HL-60 (cell line): ENCODE measurements around the gene CFAP58.
A peak's percentile ranks its signal among the peaks of the same experiment; 100 is the strongest.

Source experiments
- DNase-seq, 2 experiments: peaks; one replicate each; pipeline ENCODE4 v3.0.0-alpha.2; 2010 to 2020; ENCODE audit warnings: low read depth in 1 of 2, low spot score in 1 of 2
- H3K27ac ChIP-seq: fragments of 250-450 bp; sonication (Bioruptor Pico); replicated peaks from 2 replicates; pipeline ENCODE4 v1.5.1; 2020; ENCODE audit warnings: mild to moderate bottlenecking, moderate library complexity
- H3K27me3 ChIP-seq: fragments of 250-450 bp; sonication (Bioruptor Pico); 2 replicates; pipeline ENCODE4 v1.5.1; 2021; ENCODE audit warnings: mild to moderate bottlenecking, moderate library complexity; ENCODE audit not compliant: insufficient read depth, poor library complexity, severe bottlenecking
- H3K4me3 ChIP-seq: replicated peaks from 2 replicates; pipeline ENCODE4 v1.5.1; 2011; ENCODE audit warnings: mild to moderate bottlenecking, control low read depth, low read length; ENCODE audit not compliant: insufficient read depth
- GABPA ChIP-seq: IDR thresholded peaks from 2 replicates; pipeline ENCODE4 v1.6.1; 2012; ENCODE audit warnings: low read depth
- POLR2AphosphoS5 ChIP-seq: IDR thresholded peaks from 2 replicates; pipeline ENCODE4 v1.6.1; 2012; ENCODE audit warnings: low read depth
- SPI1 ChIP-seq: IDR thresholded peaks from 2 replicates; pipeline ENCODE4 v1.6.1; 2012; ENCODE audit warnings: low read depth, mild to moderate bottlenecking, borderline replicate concordance
- TF ChIP-seq, protein P1 (sequence below): IDR thresholded peaks from one replicate; pipeline ENCODE4 v1.5.1; 2011; ENCODE audit warnings: low read length, control low read depth, inconsistent platforms; ENCODE audit not compliant: insufficient read depth
- TF ChIP-seq, protein P2 (sequence below): IDR thresholded peaks from 2 replicates; pipeline ENCODE4 v1.6.1; 2012; ENCODE audit warnings: low read depth; ENCODE audit not compliant: insufficient replicate concordance

CFAP58 gene

DNA sequence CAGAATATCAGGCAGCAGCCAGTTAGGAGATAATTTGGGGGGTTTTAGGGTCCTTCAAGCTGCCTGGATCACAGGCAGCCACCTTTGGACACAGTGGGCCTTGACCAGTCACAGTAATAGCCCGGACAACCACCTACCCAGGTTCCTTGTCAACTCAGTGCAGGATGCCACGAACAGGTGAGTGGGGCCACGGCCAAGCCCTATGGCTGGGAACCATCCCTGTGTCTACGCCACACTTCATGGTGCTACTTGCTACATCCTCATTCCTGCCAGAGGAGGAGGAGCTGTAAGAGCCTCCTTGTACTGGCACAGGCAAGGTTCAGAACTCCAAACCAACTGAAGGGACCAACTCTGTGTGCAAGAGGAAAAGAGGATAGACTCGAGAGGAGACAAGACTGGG, 35.3 kb upstream of the CFAP58 start:
- no peak overlapping the region for H3K4me3 ChIP-seq
- no peak for DNase-seq
- TF ChIP-seq GABPA (no peak), SPI1 (no peak), POLR2AphosphoS5 (no peak)
- TF ChIP-seq, protein P1, sequence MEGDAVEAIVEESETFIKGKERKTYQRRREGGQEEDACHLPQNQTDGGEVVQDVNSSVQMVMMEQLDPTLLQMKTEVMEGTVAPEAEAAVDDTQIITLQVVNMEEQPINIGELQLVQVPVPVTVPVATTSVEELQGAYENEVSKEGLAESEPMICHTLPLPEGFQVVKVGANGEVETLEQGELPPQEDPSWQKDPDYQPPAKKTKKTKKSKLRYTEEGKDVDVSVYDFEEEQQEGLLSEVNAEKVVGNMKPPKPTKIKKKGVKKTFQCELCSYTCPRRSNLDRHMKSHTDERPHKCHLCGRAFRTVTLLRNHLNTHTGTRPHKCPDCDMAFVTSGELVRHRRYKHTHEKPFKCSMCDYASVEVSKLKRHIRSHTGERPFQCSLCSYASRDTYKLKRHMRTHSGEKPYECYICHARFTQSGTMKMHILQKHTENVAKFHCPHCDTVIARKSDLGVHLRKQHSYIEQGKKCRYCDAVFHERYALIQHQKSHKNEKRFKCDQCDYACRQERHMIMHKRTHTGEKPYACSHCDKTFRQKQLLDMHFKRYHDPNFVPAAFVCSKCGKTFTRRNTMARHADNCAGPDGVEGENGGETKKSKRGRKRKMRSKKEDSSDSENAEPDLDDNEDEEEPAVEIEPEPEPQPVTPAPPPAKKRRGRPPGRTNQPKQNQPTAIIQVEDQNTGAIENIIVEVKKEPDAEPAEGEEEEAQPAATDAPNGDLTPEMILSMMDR = no peak
- TF ChIP-seq, protein P2, sequence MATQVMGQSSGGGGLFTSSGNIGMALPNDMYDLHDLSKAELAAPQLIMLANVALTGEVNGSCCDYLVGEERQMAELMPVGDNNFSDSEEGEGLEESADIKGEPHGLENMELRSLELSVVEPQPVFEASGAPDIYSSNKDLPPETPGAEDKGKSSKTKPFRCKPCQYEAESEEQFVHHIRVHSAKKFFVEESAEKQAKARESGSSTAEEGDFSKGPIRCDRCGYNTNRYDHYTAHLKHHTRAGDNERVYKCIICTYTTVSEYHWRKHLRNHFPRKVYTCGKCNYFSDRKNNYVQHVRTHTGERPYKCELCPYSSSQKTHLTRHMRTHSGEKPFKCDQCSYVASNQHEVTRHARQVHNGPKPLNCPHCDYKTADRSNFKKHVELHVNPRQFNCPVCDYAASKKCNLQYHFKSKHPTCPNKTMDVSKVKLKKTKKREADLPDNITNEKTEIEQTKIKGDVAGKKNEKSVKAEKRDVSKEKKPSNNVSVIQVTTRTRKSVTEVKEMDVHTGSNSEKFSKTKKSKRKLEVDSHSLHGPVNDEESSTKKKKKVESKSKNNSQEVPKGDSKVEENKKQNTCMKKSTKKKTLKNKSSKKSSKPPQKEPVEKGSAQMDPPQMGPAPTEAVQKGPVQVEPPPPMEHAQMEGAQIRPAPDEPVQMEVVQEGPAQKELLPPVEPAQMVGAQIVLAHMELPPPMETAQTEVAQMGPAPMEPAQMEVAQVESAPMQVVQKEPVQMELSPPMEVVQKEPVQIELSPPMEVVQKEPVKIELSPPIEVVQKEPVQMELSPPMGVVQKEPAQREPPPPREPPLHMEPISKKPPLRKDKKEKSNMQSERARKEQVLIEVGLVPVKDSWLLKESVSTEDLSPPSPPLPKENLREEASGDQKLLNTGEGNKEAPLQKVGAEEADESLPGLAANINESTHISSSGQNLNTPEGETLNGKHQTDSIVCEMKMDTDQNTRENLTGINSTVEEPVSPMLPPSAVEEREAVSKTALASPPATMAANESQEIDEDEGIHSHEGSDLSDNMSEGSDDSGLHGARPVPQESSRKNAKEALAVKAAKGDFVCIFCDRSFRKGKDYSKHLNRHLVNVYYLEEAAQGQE = no peak
- H3K27me3 ChIP-seq = no peaks in the 10 kb centered on the region
- no peak overlapping the region for H3K27ac ChIP-seq

DNA sequence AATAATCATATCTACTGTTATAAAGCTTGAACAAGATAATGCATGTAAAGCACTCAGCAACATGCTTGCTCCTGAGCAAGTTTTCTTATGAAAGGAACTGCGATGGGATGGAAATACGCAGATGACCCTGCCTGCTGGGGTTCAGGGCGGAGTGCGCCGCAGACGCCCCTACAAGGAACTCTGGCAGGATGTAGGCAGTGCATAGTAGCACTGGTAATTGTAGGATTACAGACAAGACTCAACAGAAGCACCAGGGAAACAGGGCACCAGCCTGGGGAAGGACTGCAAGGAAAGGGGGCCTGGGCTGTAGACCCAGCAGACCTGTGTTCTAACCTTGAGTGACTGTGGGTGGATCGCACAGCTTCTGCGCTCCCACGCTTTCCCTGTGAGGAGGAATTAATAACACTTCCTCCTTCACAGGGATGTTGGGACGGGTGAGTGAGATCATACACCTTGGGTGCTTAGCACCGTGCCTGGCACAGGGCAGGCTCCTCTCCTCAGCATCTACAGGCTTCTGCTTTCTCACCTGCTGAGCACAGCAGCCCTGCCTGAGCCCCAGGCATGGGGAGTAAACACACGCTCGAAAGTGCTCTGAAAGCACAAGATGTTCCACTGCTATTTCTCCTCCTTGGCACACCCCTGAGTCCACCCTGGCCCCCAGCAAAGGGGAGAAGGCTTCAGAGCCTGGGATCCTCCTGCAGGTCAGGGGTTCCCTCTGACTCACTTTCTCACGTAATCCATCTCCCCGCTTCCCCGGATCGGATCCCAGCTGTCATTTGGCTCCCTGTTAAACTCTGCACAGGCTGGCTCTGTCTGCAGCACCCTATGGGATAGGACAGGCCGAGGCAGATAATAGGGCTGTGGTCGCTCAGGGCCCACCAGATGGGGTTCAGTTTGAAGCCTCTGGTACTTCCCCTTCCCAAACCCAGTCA, 34.6 kb upstream of the CFAP58 start:
- TF ChIP-seq, protein P2 = no peak
- no peak; the same call in 1 of the 2 replicates for TF ChIP-seq POLR2AphosphoS5
- TF ChIP-seq, protein P1 = no peak
- no peak for TF ChIP-seq SPI1
- no peak for TF ChIP-seq GABPA
- Histone ChIP-seq H3K27ac (peak overlapping the region; percentile 21; the same call in 1 of the 2 replicates), H3K27me3 (no peaks in the 10 kb centered on the region), H3K4me3 (no peak overlapping the region)
- DNase-seq = no peak

DNA sequence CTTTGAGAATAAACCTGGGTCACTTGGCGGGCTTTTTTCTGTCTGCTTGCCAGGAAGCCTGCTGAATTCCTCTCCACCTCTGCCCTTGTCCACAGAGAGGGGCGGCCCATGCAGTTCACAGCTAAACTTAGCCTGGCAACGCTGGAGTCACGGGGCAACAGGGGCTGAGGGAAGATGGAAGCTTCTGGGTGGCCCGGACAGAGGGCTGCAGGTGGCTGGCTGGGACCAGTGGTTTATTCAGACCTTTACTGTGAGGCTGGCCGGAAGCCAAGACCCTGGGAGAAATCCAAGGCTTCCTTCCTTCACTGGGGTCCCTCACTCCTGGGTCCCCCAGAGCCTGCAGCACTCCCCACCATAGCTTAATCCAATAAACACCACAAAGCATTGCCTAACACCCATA, 32.4 kb upstream of the CFAP58 start:
- H3K27ac ChIP-seq = peak overlapping the region; percentile 85
- DNase-seq = no peak

DNA sequence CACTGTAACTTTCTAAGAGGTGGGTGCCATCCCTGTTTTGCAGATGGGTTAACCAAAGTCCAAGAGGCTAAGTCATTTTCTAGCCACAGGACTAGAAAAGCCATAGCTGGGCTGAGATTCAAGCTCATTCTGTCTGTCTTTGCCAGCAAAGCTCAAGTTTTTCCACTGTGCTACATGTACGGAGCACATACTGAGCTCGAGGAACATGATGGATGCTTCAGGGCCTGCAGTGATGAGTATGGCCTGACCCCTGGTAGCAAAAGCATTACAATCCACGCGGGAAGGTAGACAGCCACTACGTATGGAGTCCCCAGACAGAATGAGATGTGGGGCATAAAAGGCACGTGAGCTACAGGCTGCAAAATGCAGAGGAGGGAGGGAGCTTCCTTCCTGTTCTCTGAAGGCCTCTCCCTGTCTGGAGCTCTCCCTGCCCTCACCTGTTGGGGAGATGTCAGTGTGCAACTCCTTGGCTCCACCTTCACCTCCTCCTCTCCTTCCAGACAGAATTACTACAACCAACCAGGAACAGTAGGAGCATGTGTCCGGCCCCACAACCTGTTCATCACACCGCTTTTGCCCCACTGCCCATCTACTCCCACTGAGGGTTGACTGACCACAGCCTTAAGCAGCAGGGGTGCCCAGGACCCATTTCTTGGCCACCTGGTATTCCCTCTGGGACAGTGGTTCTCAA, 31.8 kb upstream of the CFAP58 start:
- TF ChIP-seq POLR2AphosphoS5 = peak; percentile 11; the same call in 1 of the 2 replicates
- TF ChIP-seq GABPA = no peak
- no peak overlapping the region for H3K4me3 ChIP-seq
- peak overlapping the region; percentile 85 for H3K27ac ChIP-seq
- no peaks in the 10 kb centered on the region for H3K27me3 ChIP-seq
- peak in 1 of 2 experiments; percentile 60 for DNase-seq

More for the DNA sequence above, 32.4 kb upstream of the CFAP58 start:
- no peak for TF ChIP-seq SPI1
- TF ChIP-seq GABPA = no peak
- Histone ChIP-seq H3K4me3 (no peak overlapping the region), H3K27me3 (no peaks in the 10 kb centered on the region)
